NK-92 (cell line): ENCODE results near the gene HECTD4.

Source experiments
- DNase-seq: peaks from one replicate; lab custom pipeline; 2025; ENCODE audit not compliant: unreplicated experiment; lab: John Stamatoyannopoulos, UW

The HECTD4 gene

GRCh38 chr12:112184056-112184887, 198.0 kb downstream of the HECTD4 start:
- DNase-seq, result no peak

DNA sequence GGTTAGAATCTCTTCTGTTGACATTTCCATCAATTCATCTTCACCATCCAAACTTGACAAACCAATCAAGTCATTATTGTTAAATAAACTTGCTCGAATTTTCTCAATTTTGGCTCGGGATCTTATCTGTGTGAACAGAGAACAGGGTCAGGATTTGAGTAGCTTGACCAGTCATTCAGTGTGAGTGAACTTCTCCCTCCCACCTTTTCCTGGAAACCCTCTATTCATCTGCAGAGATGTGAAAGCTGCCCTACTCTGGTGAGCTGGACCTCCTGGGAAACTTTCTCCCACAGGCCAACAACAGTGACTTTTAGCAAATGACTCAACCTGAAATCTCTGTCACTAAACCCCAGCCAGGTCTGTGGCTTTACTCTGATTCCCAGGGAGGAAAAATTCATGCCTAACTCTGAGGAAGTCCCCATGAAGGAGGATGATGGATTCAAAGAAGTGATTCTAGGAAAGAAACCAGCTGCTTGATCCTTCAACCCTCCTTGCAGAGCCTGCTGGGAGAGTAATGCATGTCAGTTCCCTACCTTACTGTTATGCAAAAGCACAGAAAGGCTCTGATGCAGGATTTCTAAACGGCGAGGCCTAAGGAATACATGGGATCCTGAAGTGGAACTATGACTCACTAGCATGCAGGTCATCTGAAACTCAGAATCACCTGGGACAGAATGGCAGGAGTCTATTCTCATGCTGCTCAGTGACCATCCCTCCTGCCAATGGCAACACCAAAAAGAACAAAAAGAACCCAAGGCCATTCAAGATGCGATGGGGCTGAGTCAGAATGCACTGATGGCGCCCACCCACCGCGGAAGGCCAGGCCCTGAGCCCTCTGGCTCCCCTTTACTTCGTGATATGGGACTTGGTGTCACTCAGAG, 198.8 kb downstream of the HECTD4 start:
- no peak for DNase-seq

- no peak for DNase-seq
Observed at GRCh38 chr12:112182499-112182898, 199.7 kb downstream of the HECTD4 start.

DNA sequence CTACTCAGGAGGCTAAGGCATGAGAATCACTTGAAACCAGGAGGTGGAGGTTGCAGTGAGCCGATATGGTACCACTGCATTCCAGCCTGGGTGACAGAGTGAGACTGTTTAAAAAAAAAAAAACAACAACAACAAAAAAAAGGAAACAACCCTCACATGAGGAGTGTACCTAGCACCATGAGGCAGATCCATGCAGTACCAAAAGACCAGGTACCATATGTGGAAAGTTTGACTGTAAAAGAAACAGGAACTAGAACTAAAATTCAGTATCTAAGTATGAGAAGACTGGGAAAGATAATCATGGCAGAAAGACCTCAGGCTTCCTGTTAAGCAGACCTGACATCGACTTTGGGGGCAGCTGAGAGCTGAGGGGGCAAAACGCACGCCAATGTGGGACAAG, 201.8 kb downstream of the HECTD4 start:
- DNase-seq, result no peak

GRCh38 chr12:112179916-112180315, 202.3 kb downstream of the HECTD4 start:
- no peak for DNase-seq

GRCh38 chr12:112179341-112179740, 202.9 kb downstream of the HECTD4 start:
- DNase-seq, result no peak

- no peak for DNase-seq
Observed at GRCh38 chr12:112178796-112179195, 203.4 kb downstream of the HECTD4 start.

- no peak for DNase-seq
Observed at GRCh38 chr12:112176321-112177010, 205.8 kb downstream of the HECTD4 start.

DNA sequence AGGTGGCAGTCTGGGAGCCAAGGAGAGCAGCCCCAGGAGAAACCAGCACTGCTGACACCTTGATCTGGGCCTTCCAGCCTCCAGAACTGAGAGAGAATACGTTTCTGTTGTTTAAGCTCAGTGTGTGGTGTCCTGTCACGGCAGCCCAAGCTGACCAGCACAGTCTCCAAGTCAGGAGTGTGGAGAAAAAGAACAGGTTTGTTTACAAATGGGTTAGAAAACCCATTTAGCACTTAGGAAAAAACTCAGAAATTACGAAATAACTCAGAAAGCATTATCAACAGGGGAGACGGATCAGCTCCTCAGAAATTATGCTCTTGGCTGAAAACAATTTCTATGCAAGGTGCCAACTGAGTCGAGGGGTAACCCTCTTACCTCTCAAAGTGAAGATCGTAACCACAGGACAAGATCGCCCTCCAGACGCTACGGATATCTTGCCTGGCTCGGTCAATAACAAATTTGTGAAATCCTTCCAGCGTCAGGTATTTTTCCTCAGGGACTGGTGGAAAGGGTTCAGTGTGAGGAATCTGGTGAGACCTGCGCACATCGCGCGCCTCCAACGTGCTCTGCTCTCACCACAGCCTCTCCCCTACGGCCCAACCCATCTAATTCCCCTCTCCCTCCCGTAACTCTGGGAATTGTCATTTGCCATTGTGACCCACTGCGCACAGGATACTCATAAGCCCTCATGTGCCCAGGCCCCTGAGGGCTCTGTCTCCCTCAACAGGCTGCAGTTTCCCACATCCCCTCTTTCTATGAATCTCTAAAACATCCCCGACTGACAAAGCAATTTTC, 206.7 kb downstream of the HECTD4 start:
- DNase-seq, result no peak

GRCh38 chr12:112172556-112173324, 209.5 kb downstream of the HECTD4 start:
- DNase-seq, result no peak

DNA sequence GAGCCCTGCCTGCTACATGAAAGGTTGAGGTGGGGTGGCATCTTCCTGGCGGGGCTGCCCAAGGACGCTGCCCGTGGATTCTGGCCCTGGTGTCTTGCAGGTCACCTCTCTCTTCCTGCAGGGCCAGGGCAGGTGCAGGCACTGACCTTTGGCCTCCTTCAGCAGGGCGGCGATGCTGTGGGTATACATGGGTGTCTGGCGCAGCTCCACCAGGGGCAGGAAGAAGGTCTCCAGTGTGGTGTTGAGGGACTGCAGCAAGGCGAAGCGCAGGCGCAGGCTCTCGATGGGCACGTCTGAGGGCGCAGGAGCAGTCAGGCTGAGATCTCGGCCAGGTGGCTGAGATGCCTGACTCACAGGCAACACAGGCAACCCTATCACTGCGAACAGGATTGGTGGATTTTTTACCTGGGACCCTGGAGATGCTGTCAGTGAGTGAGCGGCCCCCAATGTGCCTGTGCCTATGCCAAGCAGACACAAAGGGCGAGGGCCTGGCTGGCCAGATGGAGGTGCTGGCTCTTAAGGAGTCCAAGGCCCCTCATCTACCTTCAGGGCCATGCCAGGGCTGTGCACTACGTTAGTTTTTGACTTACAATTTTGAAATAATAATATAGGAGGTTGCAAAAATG, 211.1 kb downstream of the HECTD4 start:
- DNase-seq, result no peak

- no peak for DNase-seq
Observed at GRCh38 chr12:112170376-112170775, 211.9 kb downstream of the HECTD4 start.

DNA sequence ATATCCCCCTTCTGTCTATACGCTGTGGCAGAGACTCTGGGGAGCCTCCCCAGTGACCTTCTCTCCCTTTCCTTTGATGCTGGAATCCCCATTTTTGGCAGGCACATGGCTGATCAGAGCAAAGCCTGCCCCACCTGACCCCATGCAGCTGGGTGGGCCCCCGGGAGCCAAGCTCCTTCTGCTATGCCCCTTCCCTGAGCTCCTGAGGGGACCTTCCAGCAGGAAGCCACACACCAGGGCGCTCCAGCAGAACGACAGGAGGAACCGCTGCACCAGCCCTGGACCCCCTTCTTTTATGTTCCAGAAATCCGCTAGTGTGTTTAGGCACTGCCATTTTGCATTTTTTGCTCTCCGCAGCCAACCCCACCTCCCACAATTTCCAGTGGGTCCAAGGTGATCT, 212.3 kb downstream of the HECTD4 start:
- no peak for DNase-seq

DNA sequence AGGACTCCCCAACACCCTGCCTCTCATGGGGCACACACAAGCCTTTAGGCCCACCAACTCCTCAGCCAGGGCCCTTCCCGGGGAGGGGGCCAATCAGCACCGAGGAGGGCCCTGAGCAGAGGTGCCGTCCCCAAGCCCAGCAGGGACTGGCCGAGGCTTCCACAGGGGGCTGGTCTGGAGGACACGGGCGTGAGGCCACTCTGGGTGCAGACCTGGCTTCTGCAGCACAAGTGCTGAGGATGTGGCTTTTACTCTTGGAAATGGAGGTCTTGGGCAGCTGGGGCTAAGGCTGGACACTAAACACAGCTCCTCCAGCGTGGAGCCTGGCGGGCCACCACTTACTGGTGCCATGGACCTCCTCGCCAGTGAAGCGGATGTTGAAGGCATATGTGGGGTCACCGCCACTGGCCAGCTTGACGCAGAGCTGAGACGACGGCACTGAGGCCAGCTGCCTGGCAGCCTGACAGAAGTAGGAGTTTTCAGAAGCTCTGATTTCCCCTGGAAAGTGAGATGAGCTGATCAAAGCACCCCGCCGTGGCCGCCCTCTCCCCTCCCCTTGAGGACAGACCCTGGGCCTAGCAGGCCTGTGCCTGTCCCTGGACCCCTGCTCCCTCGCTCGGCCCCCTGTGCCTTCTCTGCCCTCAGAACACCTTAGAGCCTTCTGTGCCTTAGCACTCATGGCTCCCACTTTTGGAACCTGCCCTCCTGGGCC, 212.9 kb downstream of the HECTD4 start:
- no peak for DNase-seq

DNA sequence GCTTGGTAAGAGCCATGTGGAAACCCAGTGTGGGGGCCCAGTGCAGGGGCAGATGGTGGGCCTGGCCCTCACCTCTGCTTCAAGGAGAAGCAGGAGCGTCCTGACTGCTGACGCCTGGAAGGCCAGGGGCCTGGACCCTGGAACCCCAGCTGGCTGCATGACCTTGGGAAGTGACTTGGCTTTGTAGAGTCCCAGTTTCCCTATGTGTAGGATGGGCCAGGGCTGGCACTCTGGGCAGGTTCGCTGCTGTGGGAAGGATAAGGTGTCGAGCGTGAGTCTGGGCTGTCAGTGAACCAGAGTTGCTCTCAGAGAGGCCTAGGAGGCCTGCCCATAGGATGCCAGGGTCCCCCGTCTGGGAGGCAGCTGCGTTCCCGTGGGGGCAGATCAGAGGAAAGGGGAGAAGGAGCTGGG, 213.7 kb downstream of the HECTD4 start:
- DNase-seq, result no peak

DNA sequence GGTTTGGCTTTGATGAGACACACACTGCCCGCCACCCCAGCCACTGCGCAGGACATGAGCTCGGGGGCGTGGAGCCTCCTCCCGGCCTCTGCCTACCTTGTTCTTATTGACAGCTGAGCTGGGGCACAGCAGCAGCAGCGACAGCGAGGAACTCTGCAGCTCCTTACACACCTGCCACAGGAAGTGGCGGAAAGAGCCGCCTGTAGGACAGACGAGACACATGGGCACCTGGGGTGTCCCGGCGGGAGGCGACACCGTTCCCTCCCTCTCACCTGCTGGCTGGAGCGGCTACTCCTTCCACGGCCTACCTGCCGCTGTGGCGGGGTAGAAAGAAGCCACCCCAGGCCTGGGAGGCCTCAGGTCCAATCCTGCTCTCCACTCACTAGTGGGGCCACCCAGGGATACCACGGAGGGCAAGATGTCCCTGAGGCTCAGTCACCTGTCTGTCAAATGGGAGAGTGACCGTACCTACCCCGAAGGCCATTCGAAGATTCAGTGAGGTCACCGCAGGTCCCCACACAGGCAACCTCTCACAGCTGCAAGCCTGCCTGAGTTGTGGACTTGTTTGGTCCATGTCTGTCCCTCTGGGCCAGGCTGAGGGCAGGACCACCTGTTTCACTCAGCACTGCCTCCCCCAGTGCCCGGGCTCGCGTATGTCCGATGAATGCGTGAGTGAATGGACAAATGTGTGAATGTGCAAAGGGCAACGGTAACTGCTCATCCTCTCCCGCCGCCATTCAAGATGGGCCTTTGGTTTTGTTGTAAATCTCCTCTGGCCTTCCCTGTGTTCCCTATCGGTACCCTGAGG, 214.3 kb downstream of the HECTD4 start:
- no peak for DNase-seq

- no peak for DNase-seq
Observed at GRCh38 chr12:112167031-112167461, 215.2 kb downstream of the HECTD4 start.
